Osteocyte (in vitro differentiated cells): ENCODE data around the gene ZNF787. TPM values are rescaled to one million over a fixed set of nuclear protein-coding genes. Genes with fewer than 3 reads are reported as not detected.

Experiments
- DNase-seq: peaks from one replicate; pipeline ENCODE4 v3.0.0; 2021; ENCODE audit warnings: mixed read lengths; ENCODE audit not compliant: unreplicated experiment; ENCODE audit errors: extremely low spot score
- H3K27ac Mint-ChIP-seq: one replicate; pipeline ENCODE4 v1.8.0; 2021; ENCODE audit warnings: mild to moderate bottlenecking, mixed read lengths; ENCODE audit not compliant: unreplicated experiment
- H3K27me3 Mint-ChIP-seq: one replicate; pipeline ENCODE4 v1.8.0; 2021; ENCODE audit warnings: mixed read lengths; ENCODE audit not compliant: unreplicated experiment
- H3K36me3 Mint-ChIP-seq: one replicate; pipeline ENCODE4 v1.8.0; 2021; ENCODE audit warnings: mixed read lengths; ENCODE audit not compliant: unreplicated experiment
- H3K4me1 Mint-ChIP-seq: one replicate; pipeline ENCODE4 v1.8.0; 2021; ENCODE audit warnings: mixed read lengths; ENCODE audit not compliant: unreplicated experiment
- H3K4me3 Mint-ChIP-seq: one replicate; pipeline ENCODE4 v1.8.0; 2021; ENCODE audit warnings: mild to moderate bottlenecking, moderate library complexity, mixed read lengths; ENCODE audit not compliant: unreplicated experiment
- H3K9me3 Mint-ChIP-seq: one replicate; pipeline ENCODE4 v1.8.0; 2021; ENCODE audit warnings: mixed read lengths; ENCODE audit not compliant: unreplicated experiment
- total RNA-seq: library from RNA; stranded (reverse); gene quantifications from 2 replicates; pipeline ENCODE4 v1.2.1, GENCODE V29; 2021
- TF ChIP-seq, protein P1 (sequence below): fragments of 200-600 bp; sonication (generic); IDR thresholded peaks from 2 replicates; pipeline ENCODE4 v1.5.0; 2021; ENCODE audit warnings: antibody characterized with exemption, mild to moderate bottlenecking, moderate library complexity

The ZNF787 gene
- total RNA-seq, 1 donor from 2014 or later: 27.8 TPM

DNA sequence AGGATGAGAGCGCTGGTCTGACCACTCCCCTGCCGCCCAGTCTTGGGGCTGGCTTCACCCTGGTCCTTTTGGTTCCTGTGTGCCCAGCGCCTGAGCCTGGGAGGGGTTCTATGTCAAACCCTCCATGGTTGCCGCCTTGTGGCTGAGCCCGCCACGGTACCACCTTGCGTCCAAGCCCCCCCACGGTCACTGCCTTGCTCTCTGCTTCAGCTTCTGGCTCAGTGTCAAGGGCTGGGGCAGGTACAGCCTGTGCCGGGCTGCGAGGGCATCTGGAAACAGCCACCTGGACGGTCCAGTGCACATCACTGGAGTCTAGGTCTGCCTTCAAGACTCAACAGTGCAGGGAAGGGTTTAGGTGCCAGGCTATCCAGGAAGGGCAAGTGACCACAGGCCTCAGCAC is 40.4 kb upstream of the ZNF787 start:
- H3K4me3 Mint-ChIP-seq: no peak overlapping the region
- H3K27me3 Mint-ChIP-seq: no peaks in the 10 kb centered on the region
- H3K36me3 Mint-ChIP-seq: peaks cover 11% of the 10 kb centered on the region
- H3K9me3 Mint-ChIP-seq: no peaks in the 10 kb centered on the region
- H3K4me1 Mint-ChIP-seq: no peaks in the 10 kb centered on the region
- no peak for DNase-seq
- H3K27ac Mint-ChIP-seq: no peak overlapping the region
- TF ChIP-seq, protein P1, sequence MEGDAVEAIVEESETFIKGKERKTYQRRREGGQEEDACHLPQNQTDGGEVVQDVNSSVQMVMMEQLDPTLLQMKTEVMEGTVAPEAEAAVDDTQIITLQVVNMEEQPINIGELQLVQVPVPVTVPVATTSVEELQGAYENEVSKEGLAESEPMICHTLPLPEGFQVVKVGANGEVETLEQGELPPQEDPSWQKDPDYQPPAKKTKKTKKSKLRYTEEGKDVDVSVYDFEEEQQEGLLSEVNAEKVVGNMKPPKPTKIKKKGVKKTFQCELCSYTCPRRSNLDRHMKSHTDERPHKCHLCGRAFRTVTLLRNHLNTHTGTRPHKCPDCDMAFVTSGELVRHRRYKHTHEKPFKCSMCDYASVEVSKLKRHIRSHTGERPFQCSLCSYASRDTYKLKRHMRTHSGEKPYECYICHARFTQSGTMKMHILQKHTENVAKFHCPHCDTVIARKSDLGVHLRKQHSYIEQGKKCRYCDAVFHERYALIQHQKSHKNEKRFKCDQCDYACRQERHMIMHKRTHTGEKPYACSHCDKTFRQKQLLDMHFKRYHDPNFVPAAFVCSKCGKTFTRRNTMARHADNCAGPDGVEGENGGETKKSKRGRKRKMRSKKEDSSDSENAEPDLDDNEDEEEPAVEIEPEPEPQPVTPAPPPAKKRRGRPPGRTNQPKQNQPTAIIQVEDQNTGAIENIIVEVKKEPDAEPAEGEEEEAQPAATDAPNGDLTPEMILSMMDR: no peak

DNA sequence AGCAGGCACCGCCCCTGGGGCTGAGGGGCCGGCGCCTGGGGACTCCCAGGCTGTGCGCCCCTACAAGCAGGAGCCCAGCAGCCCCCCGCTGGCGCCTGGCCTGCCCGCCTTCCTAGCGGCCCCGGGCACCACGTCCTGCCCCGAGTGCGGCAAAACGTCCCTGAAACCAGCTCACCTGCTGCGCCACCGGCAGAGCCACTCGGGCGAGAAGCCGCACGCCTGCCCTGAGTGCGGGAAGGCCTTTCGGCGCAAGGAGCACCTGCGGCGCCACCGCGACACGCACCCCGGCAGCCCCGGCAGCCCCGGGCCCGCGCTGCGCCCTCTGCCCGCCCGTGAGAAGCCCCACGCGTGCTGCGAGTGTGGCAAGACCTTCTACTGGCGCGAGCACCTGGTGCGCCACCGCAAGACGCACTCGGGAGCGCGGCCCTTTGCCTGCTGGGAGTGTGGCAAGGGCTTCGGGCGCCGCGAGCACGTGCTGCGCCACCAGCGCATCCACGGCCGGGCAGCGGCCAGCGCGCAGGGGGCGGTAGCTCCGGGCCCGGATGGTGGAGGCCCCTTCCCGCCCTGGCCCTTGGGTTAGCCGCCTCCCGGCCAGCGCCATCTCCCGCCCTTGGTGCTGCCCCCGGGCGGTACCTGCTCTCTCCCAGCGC is 38.7 kb upstream of the ZNF787 start:
- Mint-ChIP-seq H3K4me3 (no peak overlapping the region), H3K4me1 (no peaks in the 10 kb centered on the region), H3K27ac (no peak overlapping the region), H3K36me3 (peaks cover 25% of the 10 kb centered on the region), H3K9me3 (no peaks in the 10 kb centered on the region), H3K27me3 (no peaks in the 10 kb centered on the region)
- no peak for DNase-seq
- TF ChIP-seq, protein P1: no peak

DNA sequence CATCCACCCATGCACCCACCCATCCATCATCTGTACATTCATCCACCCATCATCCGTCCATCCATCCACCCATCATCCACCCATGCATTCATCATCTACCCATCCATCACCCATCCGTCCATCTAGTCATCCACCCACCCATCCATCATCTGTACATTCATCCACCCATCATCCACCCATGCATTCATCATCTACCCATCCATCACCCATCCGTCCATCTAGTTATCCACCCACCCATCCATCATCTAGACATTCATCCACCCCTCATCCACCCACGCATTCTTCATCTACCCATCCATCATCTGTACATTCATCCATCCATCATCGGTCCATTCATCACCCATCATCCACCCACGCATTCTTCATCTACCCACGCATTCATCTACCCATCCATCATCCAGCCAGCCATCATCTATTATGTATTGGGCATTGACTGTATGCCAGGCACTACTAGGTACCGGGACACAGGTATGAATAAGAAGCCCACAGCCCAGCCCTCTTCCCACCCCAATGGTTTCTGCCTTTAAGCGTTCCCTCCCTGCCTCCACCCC is 38.0 kb upstream of the ZNF787 start:
- no peaks in the 10 kb centered on the region for H3K9me3 Mint-ChIP-seq
- no peaks in the 10 kb centered on the region for H3K4me1 Mint-ChIP-seq
- DNase-seq: no peak
- no peak overlapping the region for H3K4me3 Mint-ChIP-seq
- peaks cover 27% of the 10 kb centered on the region for H3K36me3 Mint-ChIP-seq
- TF ChIP-seq, protein P1: no peak
- H3K27me3 Mint-ChIP-seq: no peaks in the 10 kb centered on the region
- no peak overlapping the region for H3K27ac Mint-ChIP-seq

DNA sequence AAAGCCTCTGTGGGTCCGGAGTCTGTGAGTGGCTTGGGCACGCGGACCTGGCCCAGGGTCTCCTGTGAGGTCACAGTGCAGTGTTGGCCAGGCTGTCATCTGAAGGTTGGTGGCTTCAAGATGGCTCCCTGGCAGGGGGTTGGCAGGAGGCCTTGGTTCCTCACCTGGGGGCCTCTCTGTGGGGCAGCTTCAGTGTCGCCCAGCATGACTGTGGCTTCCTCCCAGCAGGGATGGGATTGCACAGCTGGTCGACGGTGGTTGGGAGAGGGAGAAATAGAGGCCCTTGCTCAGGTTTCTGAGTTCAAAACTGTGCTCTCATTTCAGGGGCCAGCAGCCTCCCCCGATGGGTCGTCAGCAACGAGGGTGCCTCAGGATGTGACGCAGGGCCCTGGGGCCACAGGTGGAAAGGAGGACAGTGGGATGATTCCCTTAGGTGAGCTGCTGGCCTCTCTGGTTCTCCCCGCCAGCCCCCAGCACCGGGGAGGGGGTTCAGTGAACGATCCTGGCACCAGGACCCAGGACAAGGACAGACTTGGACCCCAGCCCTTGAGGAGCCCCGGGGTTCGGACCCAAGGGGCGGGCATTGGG is 37.2 kb upstream of the ZNF787 start:
- DNase-seq: no peak
- Mint-ChIP-seq H3K4me3 (no peak overlapping the region), H3K27ac (no peak overlapping the region), H3K36me3 (peaks cover 27% of the 10 kb centered on the region), H3K27me3 (no peaks in the 10 kb centered on the region), H3K4me1 (peaks cover 3% of the 10 kb centered on the region), H3K9me3 (no peaks in the 10 kb centered on the region)
- TF ChIP-seq, protein P1: no peak

DNA sequence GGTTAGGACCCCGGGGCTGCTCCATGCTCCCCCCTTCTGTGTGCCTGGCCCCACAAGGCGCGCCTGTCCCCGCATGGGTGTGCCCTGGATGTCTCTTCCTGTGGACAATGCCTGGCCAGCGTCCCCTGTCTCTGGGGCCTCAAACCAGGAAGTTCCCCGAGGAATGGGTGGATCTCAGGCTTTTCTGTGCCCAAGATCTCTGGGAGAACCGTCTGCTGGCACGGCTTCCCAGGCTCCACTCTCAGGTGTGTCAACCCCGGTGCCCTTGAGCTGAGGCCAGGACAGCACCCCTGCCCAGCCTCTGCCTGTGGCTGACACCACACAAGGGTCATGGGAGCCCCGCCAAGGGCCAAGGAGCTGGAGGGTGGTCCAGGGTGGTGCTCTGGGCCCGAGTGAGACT is 35.7 kb upstream of the ZNF787 start:
- H3K4me3 Mint-ChIP-seq: no peak overlapping the region
- H3K9me3 Mint-ChIP-seq: no peaks in the 10 kb centered on the region
- TF ChIP-seq, protein P1: no peak
- H3K27ac Mint-ChIP-seq: no peak overlapping the region
- H3K27me3 Mint-ChIP-seq: no peaks in the 10 kb centered on the region
- DNase-seq: no peak
- H3K4me1 Mint-ChIP-seq: peaks cover 12% of the 10 kb centered on the region
- peaks cover 27% of the 10 kb centered on the region for H3K36me3 Mint-ChIP-seq
